ENCODE results near the gene DMPK. TPM values are rescaled to one million over a fixed set of nuclear protein-coding genes. Genes with fewer than 3 reads are reported as not detected.

The DMPK gene
- total and polyA plus RNA-seq, 2 experiments from 2014 or later: 15.3 to 26.6 TPM

DNA sequence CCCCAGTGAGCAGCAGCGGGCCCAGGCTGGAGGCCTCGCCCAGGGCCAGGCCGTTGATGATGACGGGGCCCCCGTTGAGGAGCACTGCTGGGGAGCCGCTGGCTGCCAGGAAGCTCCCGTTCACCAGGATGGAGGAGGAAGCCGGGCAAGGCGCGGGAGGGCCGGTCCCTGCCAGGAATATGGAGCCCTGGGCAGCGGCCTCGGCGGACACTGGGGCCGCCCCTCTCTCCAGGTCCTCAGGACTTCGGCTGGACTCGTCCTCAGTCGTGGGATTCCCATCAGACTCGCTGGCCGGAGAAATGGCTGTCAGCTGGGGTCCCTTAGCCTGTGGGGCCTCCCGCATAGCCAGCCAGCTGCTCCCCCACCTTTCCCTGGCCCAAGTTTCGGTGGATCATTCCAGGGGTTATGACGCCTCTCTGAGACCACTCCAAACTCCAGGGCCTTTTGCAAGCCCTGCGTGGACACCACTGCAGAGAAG is 15.4 kb downstream of the DMPK start:
- in situ Hi-C loops (cut with MboI): no loop called here
- H3K9me3 ChIP-seq (ENCODE audit: low read depth): no peaks in the 10 kb centered on the region
- H3K27ac ChIP-seq: peak overlapping the region; percentile 94
- TF ChIP-seq EZH2 (IDR thresholded peaks at IDR 0.05; ENCODE audit: insufficient read depth, poor library complexity, severe bottlenecking) (no peak), EZH2phosphoT487 (IDR thresholded peaks at IDR 0.05; ENCODE audit: insufficient read depth, low read depth) (no peak)
- peak overlapping the region; percentile 95 for H3K4me2 ChIP-seq (ENCODE audit: unreplicated experiment)
- H2AFZ ChIP-seq: peak overlapping the region; percentile 52
- H3K9ac ChIP-seq: peak overlapping the region; percentile 95
- 2 to 3% methylated on average over 20 to 21 of the region's 24 CpGs for WGBS, 2 experiments (ENCODE audit: low coverage in 1 of 2, low lambda C conversion rate in 2 of 2, missing lambda C conversion rate in 2 of 2)
- no peaks in the 10 kb centered on the region for H3K9me2 ChIP-seq (ENCODE audit: insufficient read depth)
- peak; percentile 71 for DNase-seq
- peaks cover 18% of the 10 kb centered on the region; the same call in 1 of the 2 replicates for H3K79me2 ChIP-seq (ENCODE audit: insufficient read depth)
- H3K36me3 ChIP-seq (ENCODE audit: low read depth): no peaks in the 10 kb centered on the region
- peak overlapping the region; percentile 95 for H3K4me3 ChIP-seq
- H3K4me1 ChIP-seq (ENCODE audit: insufficient read depth): peaks cover 5% of the 10 kb centered on the region; the same call in 1 of the 2 replicates
- no peaks in the 10 kb centered on the region for H4K20me1 ChIP-seq (ENCODE audit: insufficient read depth)
- no peaks in the 10 kb centered on the region for H3K27me3 ChIP-seq (replicated peaks; ENCODE audit: insufficient read depth)
- H3F3A ChIP-seq (ENCODE audit: insufficient read depth): peaks cover 7% of the 10 kb centered on the region; the same call in 1 of the 2 replicates

DNA sequence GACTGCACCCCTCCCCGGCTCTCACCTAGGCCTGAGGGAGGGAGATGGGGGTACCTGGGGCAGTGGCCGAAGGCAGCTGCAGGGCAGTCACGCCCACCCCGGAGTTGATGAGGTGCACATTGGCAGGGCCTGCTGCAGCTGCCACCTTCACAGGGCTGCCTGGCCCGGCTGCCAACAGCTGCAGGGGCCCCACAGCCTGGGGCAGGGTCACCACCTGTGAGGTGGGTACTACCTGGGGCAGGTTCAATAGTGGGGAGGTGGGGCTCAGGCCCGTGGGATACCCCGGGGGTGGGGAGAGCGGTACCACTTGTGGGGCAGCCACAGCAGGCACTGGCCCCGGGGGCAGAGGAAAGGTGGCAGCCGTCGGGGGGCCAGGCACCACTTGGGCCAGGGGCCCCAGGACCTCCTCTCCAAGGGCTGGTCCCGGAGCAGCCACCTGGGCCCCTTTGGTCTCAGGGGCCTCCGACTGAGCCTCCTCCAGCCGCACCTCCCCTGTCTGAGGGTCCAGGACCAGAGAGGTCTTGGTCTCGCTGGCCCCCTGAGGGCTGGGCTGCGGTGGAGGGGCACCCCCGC is 15.9 kb downstream of the DMPK start:
- Histone ChIP-seq H3K4me1 (ENCODE audit: insufficient read depth) (peaks cover 5% of the 10 kb centered on the region; the same call in 1 of the 2 replicates), H3K9me2 (ENCODE audit: insufficient read depth) (no peaks in the 10 kb centered on the region), H3K36me3 (ENCODE audit: low read depth) (no peaks in the 10 kb centered on the region), H3K27me3 (replicated peaks; ENCODE audit: insufficient read depth) (no peaks in the 10 kb centered on the region), H2AFZ (0 out of 2 replicates have a peak overlapping the region, but pooled peaks have one; percentile 52), H3K9ac (peak overlapping the region; percentile 95), H3K79me2 (ENCODE audit: insufficient read depth) (peaks cover 18% of the 10 kb centered on the region; the same call in 1 of the 2 replicates), H3K9me3 (ENCODE audit: low read depth) (no peaks in the 10 kb centered on the region), H3K4me3 (peak overlapping the region; percentile 95), H3F3A (ENCODE audit: insufficient read depth) (peaks cover 5% of the 10 kb centered on the region; the same call in 1 of the 2 replicates), H3K27ac (peak overlapping the region; percentile 94), H4K20me1 (ENCODE audit: insufficient read depth) (no peaks in the 10 kb centered on the region), H3K4me2 (ENCODE audit: unreplicated experiment) (peak overlapping the region; percentile 95)
- in situ Hi-C loops (cut with MboI): no loop called here
- TF ChIP-seq EZH2 (IDR thresholded peaks at IDR 0.05; ENCODE audit: insufficient read depth, poor library complexity, severe bottlenecking) (no peak), EZH2phosphoT487 (IDR thresholded peaks at IDR 0.05; ENCODE audit: insufficient read depth, low read depth) (no peak)
- DNase-seq: no peak
- 61 to 77% methylated on average over 7 to 16 of the region's 17 CpGs for WGBS, 2 experiments (ENCODE audit: low coverage in 1 of 2, low lambda C conversion rate in 2 of 2, missing lambda C conversion rate in 2 of 2)

GRCh38 chr19:45765702-45766295 is 16.5 kb downstream of the DMPK start:
- H3K27me3 ChIP-seq (replicated peaks; ENCODE audit: insufficient read depth): no peaks in the 10 kb centered on the region
- H3K4me1 ChIP-seq (ENCODE audit: insufficient read depth): peaks cover 5% of the 10 kb centered on the region; the same call in 1 of the 2 replicates
- TF ChIP-seq EZH2 (IDR thresholded peaks at IDR 0.05; ENCODE audit: insufficient read depth, poor library complexity, severe bottlenecking) (no peak), EZH2phosphoT487 (IDR thresholded peaks at IDR 0.05; ENCODE audit: insufficient read depth, low read depth) (no peak)
- no peaks in the 10 kb centered on the region for H3K9me2 ChIP-seq (ENCODE audit: insufficient read depth)
- no peak overlapping the region for H3K4me2 ChIP-seq (ENCODE audit: unreplicated experiment)
- 86% methylated on average over 18 to 23 of the region's 23 CpGs for WGBS, 2 experiments (ENCODE audit: low coverage in 1 of 2, low lambda C conversion rate in 2 of 2, missing lambda C conversion rate in 2 of 2)
- H4K20me1 ChIP-seq (ENCODE audit: insufficient read depth): no peaks in the 10 kb centered on the region
- in situ Hi-C loops (cut with MboI): no loop called here
- no peaks in the 10 kb centered on the region for H3K36me3 ChIP-seq (ENCODE audit: low read depth)
- no peak overlapping the region for H3K4me3 ChIP-seq
- DNase-seq: no peak
- no peak overlapping the region for H2AFZ ChIP-seq
- no peak overlapping the region for H3K27ac ChIP-seq
- peak overlapping the region; percentile 95; the same call in 1 of the 2 replicates for H3K9ac ChIP-seq
- H3K9me3 ChIP-seq (ENCODE audit: low read depth): no peaks in the 10 kb centered on the region
- H3K79me2 ChIP-seq (ENCODE audit: insufficient read depth): peaks cover 18% of the 10 kb centered on the region; the same call in 1 of the 2 replicates
- H3F3A ChIP-seq (ENCODE audit: insufficient read depth): peaks cover 5% of the 10 kb centered on the region; the same call in 1 of the 2 replicates

- no peaks in the 10 kb centered on the region for H4K20me1 ChIP-seq (ENCODE audit: insufficient read depth)
- in situ Hi-C loops (cut with MboI): no loop called here
- H3K4me2 ChIP-seq (ENCODE audit: unreplicated experiment): no peak overlapping the region
- H3K27me3 ChIP-seq (replicated peaks; ENCODE audit: insufficient read depth): no peaks in the 10 kb centered on the region
- no peak overlapping the region for H3K9ac ChIP-seq
- 63 to 66% methylated on average over 19 to 21 of the region's 21 CpGs for WGBS, 2 experiments (ENCODE audit: low coverage in 1 of 2, low lambda C conversion rate in 2 of 2, missing lambda C conversion rate in 2 of 2)
- TF ChIP-seq EZH2 (IDR thresholded peaks at IDR 0.05; ENCODE audit: insufficient read depth, poor library complexity, severe bottlenecking) (no peak), EZH2phosphoT487 (IDR thresholded peaks at IDR 0.05; ENCODE audit: insufficient read depth, low read depth) (no peak)
- DNase-seq: no peak
- peaks cover 18% of the 10 kb centered on the region; the same call in 1 of the 2 replicates for H3K79me2 ChIP-seq (ENCODE audit: insufficient read depth)
- peaks cover 5% of the 10 kb centered on the region; the same call in 1 of the 2 replicates for H3K4me1 ChIP-seq (ENCODE audit: insufficient read depth)
- no peaks in the 10 kb centered on the region for H3K36me3 ChIP-seq (ENCODE audit: low read depth)
- no peak overlapping the region for H3K27ac ChIP-seq
- no peak overlapping the region for H2AFZ ChIP-seq
- no peak overlapping the region for H3K4me3 ChIP-seq
- H3K9me2 ChIP-seq (ENCODE audit: insufficient read depth): no peaks in the 10 kb centered on the region
- H3F3A ChIP-seq (ENCODE audit: insufficient read depth): peaks cover 5% of the 10 kb centered on the region; the same call in 1 of the 2 replicates
- no peaks in the 10 kb centered on the region for H3K9me3 ChIP-seq (ENCODE audit: low read depth)
Measured at GRCh38 chr19:45764945-45765701, 17.2 kb downstream of the DMPK start.
